Caco-2 (cell line): ENCODE measurements around the gene ARHGAP8. TPM values are rescaled to one million over a fixed set of nuclear protein-coding genes. Genes with fewer than 3 reads are reported as not detected.
A peak's percentile ranks its signal among the peaks of the same experiment; 100 is the strongest.

Experiments used
- BruUV-seq: library from RNA; stranded (reverse); fragments of 400-500 nt; replicated peaks from 2 replicates; lab custom pipeline; 2021; lab: Mats Ljungman, UMichigan
- CTCF ChIA-PET: fragments of 300-600 bp; sonication (Branson Sonifier 250); formaldehyde crosslinking; loops from one replicate; lab custom pipeline; 2022; ENCODE audit warnings: antibody characterized with exemption; lab: Charles Lee
- POLR2A ChIA-PET: fragments of 300-600 bp; sonication (Branson Sonifier 250); formaldehyde crosslinking; loops from one replicate; lab custom pipeline; 2022; ENCODE audit warnings: antibody characterized with exemption; lab: Charles Lee
- DNase-seq, 2 experiments: peaks; one replicate each; pipeline versions ENCODE4 v3.0.0 to v3.0.0-alpha.2; 2020 to 2022
- H3K27me3 ChIP-seq: replicated peaks from 2 replicates; pipeline ENCODE4 v1.6.0; 2011; ENCODE audit warnings: low read length; ENCODE audit not compliant: control insufficient read depth, insufficient read depth
- H3K36me3 ChIP-seq: 2 replicates; pipeline ENCODE4 v1.5.1; 2011; ENCODE audit warnings: low read length; ENCODE audit not compliant: control insufficient read depth, insufficient read depth
- H3K4me1 ChIP-seq: fragments of 250-450 bp; sonication (Bioruptor Pico); 2 replicates; pipeline ENCODE4 v1.5.1; 2020; ENCODE audit warnings: mild to moderate bottlenecking
- H3K4me3 ChIP-seq: 2 replicates; pipeline ENCODE4 v1.5.1; 2011; ENCODE audit warnings: low read depth, mild to moderate bottlenecking, control low read depth, low read length
- H3K9me3 ChIP-seq: fragments of 250-450 bp; sonication (Bioruptor Pico); 2 replicates; pipeline ENCODE4 v1.5.1; 2020; ENCODE audit warnings: mild to moderate bottlenecking, moderate library complexity
- H3K27ac Mint-ChIP-seq: one replicate; pipeline ENCODE4 v1.8.0; 2022; ENCODE audit warnings: mixed read lengths; ENCODE audit not compliant: unreplicated experiment
- H3K27me3 Mint-ChIP-seq: one replicate; pipeline ENCODE4 v1.8.0; 2022; ENCODE audit warnings: mixed read lengths; ENCODE audit not compliant: insufficient read depth, unreplicated experiment
- H3K36me3 Mint-ChIP-seq: one replicate; pipeline ENCODE4 v1.8.0; 2022; ENCODE audit warnings: mild to moderate bottlenecking, mixed read lengths; ENCODE audit not compliant: insufficient read depth, unreplicated experiment
- H3K4me1 Mint-ChIP-seq: one replicate; pipeline ENCODE4 v1.8.0; 2022; ENCODE audit warnings: low read depth, mixed read lengths; ENCODE audit not compliant: unreplicated experiment
- H3K4me3 Mint-ChIP-seq: one replicate; pipeline ENCODE4 v1.8.0; 2022; ENCODE audit warnings: mild to moderate bottlenecking, moderate library complexity, mixed read lengths; ENCODE audit not compliant: unreplicated experiment
- H3K9me3 Mint-ChIP-seq: one replicate; pipeline ENCODE4 v1.8.0; 2022; ENCODE audit warnings: mixed read lengths; ENCODE audit not compliant: unreplicated experiment
- CTCF ChIP-seq, 2 experiments: fragments of 200-600 bp in 1 of 2; IDR thresholded peaks; 1 replicate in 1 of 2; 2 replicates in 1 of 2; pipeline versions ENCODE4 v1.5.1 to v1.8.0; 2011 to 2022; ENCODE audit warnings: antibody characterized with exemption in 1 of 2, control low read depth in 1 of 2, inconsistent platforms in 1 of 2, low read depth in 1 of 2, low read length in 1 of 2, mild to moderate bottlenecking in 1 of 2, moderate library complexity in 1 of 2; ENCODE audit not compliant: insufficient read depth in 1 of 2, severe bottlenecking in 1 of 2, unreplicated experiment in 1 of 2
- intact Hi-C: fragments of 100-400 bp; cut with micrococcal nuclease; formaldehyde crosslinking; loops from one replicate; pipeline ENCODE4 v1.10.0; 2022; ENCODE audit not compliant: unreplicated experiment
- total RNA-seq: library from RNA; stranded (reverse); gene quantifications from 2 replicates; pipeline ENCODE4 v1.2.3, GENCODE V29; 2022

Gene ARHGAP8
- total RNA-seq, 1 experiment from 2014 or later, result 81.5 TPM

GRCh38 chr22:44736581-44737405, 15.6 kb upstream of the ARHGAP8 start:
- BruUV-seq, result no TSS peak
- ChIA-PET POLR2A (no interaction called here), CTCF (interaction anchor here (0.8 kb wide), 1 partner anchor 34 kb away, joined by 3 read pairs; no protein-coding TSS in a partner anchor)
- H3K4me1 ChIP-seq, result peaks cover 81% of the 10 kb centered on the region
- DNase-seq, result no peak
- H3K27me3 ChIP-seq, result no peaks in the 10 kb centered on the region
- no peaks in the 10 kb centered on the region; the same call in 1 of the 2 replicates for H3K36me3 ChIP-seq
- H3K4me3 ChIP-seq, result no peak overlapping the region
- peaks cover 25% of the 10 kb centered on the region for H3K4me1 Mint-ChIP-seq
- no peaks in the 10 kb centered on the region for H3K27me3 Mint-ChIP-seq
- H3K4me3 Mint-ChIP-seq, result no peak overlapping the region
- intact Hi-C loops, result loop anchor here (5.0 kb wide), 1 partner anchor 49 kb away; no protein-coding TSS in a partner anchor
- no peak for TF ChIP-seq CTCF (IDR thresholded peaks at IDR 0.05; ENCODE audit: insufficient read depth in 1 of 2, low read depth in 1 of 2, low read length in 1 of 2, severe bottlenecking in 1 of 2, unreplicated experiment in 1 of 2)
- no peaks in the 10 kb centered on the region for H3K9me3 ChIP-seq
- no peaks in the 10 kb centered on the region for H3K9me3 Mint-ChIP-seq
- peaks cover 95% of the 10 kb centered on the region for H3K36me3 Mint-ChIP-seq
- peak overlapping the region; percentile 95 for H3K27ac Mint-ChIP-seq

- ChIA-PET POLR2A (interaction anchor here (0.6 to 1.0 kb wide), 3 partner anchors 16 to 568 kb away, joined by 3 read pairs; no protein-coding TSS in a partner anchor), CTCF (interaction anchor here (0.6 to 0.9 kb wide), 2 partner anchors 83 to 312 kb away, joined by 3 to 4 read pairs; no protein-coding TSS in a partner anchor)
- H3K4me1 ChIP-seq, result peaks cover 88% of the 10 kb centered on the region
- Mint-ChIP-seq H3K36me3 (peaks cover 93% of the 10 kb centered on the region), H3K27me3 (no peaks in the 10 kb centered on the region), H3K9me3 (no peaks in the 10 kb centered on the region), H3K4me3 (peak overlapping the region; percentile 63), H3K4me1 (peaks cover 26% of the 10 kb centered on the region), H3K27ac (peak overlapping the region; percentile 95)
- no peaks in the 10 kb centered on the region for H3K36me3 ChIP-seq
- BruUV-seq, result TSS peak; percentile 86
- DNase-seq, result peak in 1 of 2 experiments; percentile 79
- H3K4me3 ChIP-seq, result no peak overlapping the region
- TF ChIP-seq CTCF (IDR thresholded peaks at IDR 0.05; ENCODE audit: insufficient read depth in 1 of 2, low read depth in 1 of 2, low read length in 1 of 2, severe bottlenecking in 1 of 2, unreplicated experiment in 1 of 2), result no peak
- no peaks in the 10 kb centered on the region for H3K27me3 ChIP-seq
- no peaks in the 10 kb centered on the region for H3K9me3 ChIP-seq
- intact Hi-C loops, result loop anchor here (2.0 to 5.0 kb wide), 2 partner anchors 35 to 50 kb away; partner anchors contain the start of gene PRR5
These were observed 14.7 kb upstream of the ARHGAP8 start for GRCh38 chr22:44737406-44738346.
